Thoracic aorta (tissue), 2 donors: ENCODE results near the gene KCNK7. TPM values are rescaled to one million over a fixed set of nuclear protein-coding genes. Genes with fewer than 3 reads are reported as not detected.
A peak's percentile ranks its signal among the peaks of the same experiment; 100 is the strongest.

Experiments used
- ATAC-seq: fragments of 150-250 bp; one replicate; pipeline ENCODE4 v1.8.0; 2017; ENCODE audit warnings: low read depth; ENCODE audit not compliant: insufficient number of reproducible peaks, low FRiP score
- DNase-seq: peaks from one replicate; pipeline ENCODE4 v3.0.0-alpha.2; 2020; ENCODE audit warnings: low spot score
- H3K27ac ChIP-seq, 2 donors: fragments of 200-600 bp; sonication (generic); 1 replicate in 1 of 2; 2 replicates in 1 of 2; pipeline ENCODE4 v1.5.1; 2016; ENCODE audit warnings: mild to moderate bottlenecking in 2 of 2, moderate library complexity in 2 of 2
- H3K27me3 ChIP-seq: fragments of 200-600 bp; sonication (generic); replicated peaks from 2 replicates; pipeline ENCODE4 v1.6.0; 2016; ENCODE audit warnings: mild to moderate bottlenecking; ENCODE audit not compliant: insufficient read depth
- H3K36me3 ChIP-seq: fragments of 200-600 bp; sonication (generic); one replicate; pipeline ENCODE4 v1.5.1; 2016
- H3K4me1 ChIP-seq, 2 donors: fragments of 200-600 bp; sonication (generic); 1 replicate in 1 of 2; 2 replicates in 1 of 2; pipeline versions ENCODE4 v1.5.1 to v1.6.0; 2016; ENCODE audit warnings: low read depth in 2 of 2, mild to moderate bottlenecking in 1 of 2; ENCODE audit not compliant: control insufficient read depth in 1 of 2
- H3K4me3 ChIP-seq: fragments of 200-600 bp; sonication (generic); 2 replicates; pipeline ENCODE4 v1.5.1; 2016; ENCODE audit warnings: mild to moderate bottlenecking
- H3K9me3 ChIP-seq: fragments of 200-600 bp; sonication (generic); 2 replicates; pipeline ENCODE4 v1.5.1; 2016
- CTCF ChIP-seq: fragments of 200-600 bp; sonication (generic); IDR thresholded peaks from one replicate; pipeline ENCODE4 v1.5.1; 2019; ENCODE audit warnings: antibody characterized with exemption
- total RNA-seq, 2 donors: library from RNA; depleted of rRNA; stranded (reverse); fragments of >200 nt; gene quantifications; one replicate each; pipeline versions ENCODE4 v1.1.0 to v1.2.3, GENCODE V29; 2016

The KCNK7 gene
- total RNA-seq, 2 donors from 2014 or later = 0.95 TPM; not detected in 1

GRCh38 chr11:65576232-65576866, 19.3 kb downstream of the KCNK7 start:
- H3K9me3 ChIP-seq = no peaks in the 10 kb centered on the region
- peaks cover 31 to 52% of the 10 kb centered on the region in 2 donors for H3K4me1 ChIP-seq
- peak overlapping the region; percentile 96 to 97 for H3K27ac ChIP-seq
- DNase-seq (no peak), ATAC-seq (no peak)
- H3K27me3 ChIP-seq = no peaks in the 10 kb centered on the region
- peaks cover 23% of the 10 kb centered on the region for H3K36me3 ChIP-seq
- H3K4me3 ChIP-seq = peak overlapping the region; percentile 93
- no peak for TF ChIP-seq CTCF

GRCh38 chr11:65575568-65576231, 19.9 kb downstream of the KCNK7 start, which contains the start of gene EHBP1L1:
Gene EHBP1L1, plus strand, starts transcription at chr11:65576053. Its CDS starts 250 bp downstream, at chr11:65576303.
- Histone ChIP-seq H3K27ac (peak within 1 kb of the TSS; percentile 96 to 97), H3K27me3 (no peaks in the 10 kb centered on the region), H3K9me3 (no peaks in the 10 kb centered on the region), H3K4me3 (peak within 1 kb of the TSS; percentile 93), H3K4me1 (peaks cover 37 to 59% of the 10 kb centered on the region in 2 donors), H3K36me3 (peaks cover 16% of the 10 kb centered on the region)
- ATAC-seq = no peak
- no peak for TF ChIP-seq CTCF
- DNase-seq = no peak

GRCh38 chr11:65574811-65575567, 20.6 kb downstream of the KCNK7 start:
- H3K4me1 ChIP-seq = peaks cover 38 to 61% of the 10 kb centered on the region in 2 donors
- no peaks in the 10 kb centered on the region for H3K9me3 ChIP-seq
- TF ChIP-seq CTCF = no peak
- no peak for DNase-seq
- no peak for ATAC-seq
- H3K36me3 ChIP-seq = peaks cover 9% of the 10 kb centered on the region
- H3K4me3 ChIP-seq = peak overlapping the region; percentile 93
- no peaks in the 10 kb centered on the region for H3K27me3 ChIP-seq
- peak overlapping the region; percentile 96 to 97 for H3K27ac ChIP-seq

GRCh38 chr11:65574109-65574810, 21.3 kb downstream of the KCNK7 start:
- Histone ChIP-seq H3K27me3 (no peaks in the 10 kb centered on the region), H3K9me3 (no peaks in the 10 kb centered on the region), H3K36me3 (peaks cover 2% of the 10 kb centered on the region), H3K4me1 (peaks cover 39 to 62% of the 10 kb centered on the region in 2 donors), H3K4me3 (peak overlapping the region; percentile 93), H3K27ac (peak overlapping the region; percentile 96 to 97)
- peak; percentile 13 for ATAC-seq
- TF ChIP-seq CTCF = peak; percentile 99
- DNase-seq = peak; percentile 80
